Stomach smooth muscle (tissue), 2 donors: ENCODE measurements around the gene TMEM200B.
A peak's percentile ranks its signal among the peaks of the same experiment; 100 is the strongest.
"Not testable (repeated sequence)": the region's sequence is repeated elsewhere in the genome, so short reads cannot be mapped to it uniquely, and the experiment has no call there.

Experiments
- H3K27ac ChIP-seq: one replicate; pipeline ENCODE4 v1.7.0; 2013; ENCODE audit warnings: mild to moderate bottlenecking, low read length, inconsistent platforms
- H3K27me3 ChIP-seq, 2 donors: one replicate each; pipeline ENCODE4 v1.7.0; 2013; ENCODE audit warnings: low read length in 2 of 2; ENCODE audit not compliant: insufficient read depth in 2 of 2, control insufficient read depth in 1 of 2
- H3K36me3 ChIP-seq, 2 donors: one replicate each; pipeline ENCODE4 v1.7.0; 2013; ENCODE audit warnings: low read length in 2 of 2; ENCODE audit not compliant: control insufficient read depth in 2 of 2, insufficient read depth in 2 of 2
- H3K4me1 ChIP-seq: one replicate; pipeline ENCODE4 v1.7.0; 2013; ENCODE audit warnings: low read length; ENCODE audit not compliant: control insufficient read depth, insufficient read depth
- H3K4me3 ChIP-seq, 2 donors: one replicate each; pipeline ENCODE4 v1.7.0; 2013; ENCODE audit warnings: low read length in 2 of 2
- H3K9ac ChIP-seq, 2 donors: one replicate each; pipeline ENCODE4 v1.7.0; 2013; ENCODE audit warnings: low read length in 2 of 2, mild to moderate bottlenecking in 1 of 2
- H3K9me3 ChIP-seq, 2 donors: one replicate each; pipeline ENCODE4 v1.7.0; 2013; ENCODE audit warnings: low read length in 2 of 2; ENCODE audit not compliant: control insufficient read depth in 2 of 2
- donor health status: healthy.
- donor health status: Pancreatic carcinoma.

The TMEM200B gene

GRCh38 chr1:29133861-29134694, 10.4 kb upstream of the TMEM200B start:
- H3K9ac ChIP-seq = no peak overlapping the region
- peak overlapping the region in 1 of 2 donors; percentile 15 for H3K4me3 ChIP-seq

GRCh38 chr1:29131056-29131455, 7.4 kb upstream of the TMEM200B start:
- H3K9ac ChIP-seq, H3K4me3 ChIP-seq, H3K27me3 ChIP-seq, H3K4me1 ChIP-seq, H3K9me3 ChIP-seq, H3K27ac ChIP-seq, H3K36me3 ChIP-seq: not testable (repeated sequence)

More at GRCh38 chr1:29133861-29134694, 10.4 kb upstream of the TMEM200B start:
- Histone ChIP-seq H3K27ac (no peak overlapping the region), H3K36me3 (no peaks in the 10 kb centered on the region), H3K4me1 (no peaks in the 10 kb centered on the region), H3K27me3 (peaks cover 0 to 5% of the 10 kb centered on the region in 2 donors), H3K9me3 (no peaks in the 10 kb centered on the region)

- no peaks in the 10 kb centered on the region for H3K36me3 ChIP-seq
- H3K27ac ChIP-seq = no peak overlapping the region
- no peaks in the 10 kb centered on the region for H3K9me3 ChIP-seq
- H3K9ac ChIP-seq = no peak overlapping the region
- H3K4me3 ChIP-seq = no peak overlapping the region
- H3K27me3 ChIP-seq = peaks cover 0 to 5% of the 10 kb centered on the region in 2 donors
- H3K4me1 ChIP-seq = peaks cover 7% of the 10 kb centered on the region
Observed at GRCh38 chr1:29129916-29130315, 6.2 kb upstream of the TMEM200B start.

- Histone ChIP-seq H3K36me3 (no peaks in the 10 kb centered on the region), H3K27ac (no peak overlapping the region), H3K4me1 (peaks cover 7% of the 10 kb centered on the region), H3K9ac (no peak overlapping the region), H3K9me3 (no peaks in the 10 kb centered on the region), H3K27me3 (peaks cover 0 to 1% of the 10 kb centered on the region in 2 donors), H3K4me3 (no peak overlapping the region)
Observed at GRCh38 chr1:29128739-29129138, 5.0 kb upstream of the TMEM200B start.

GRCh38 chr1:29126198-29126597, 2.5 kb upstream of the TMEM200B start:
- Histone ChIP-seq H3K9ac (no peak overlapping the region), H3K27me3 (no peaks in the 10 kb centered on the region), H3K4me3 (no peak overlapping the region), H3K4me1 (peaks cover 23% of the 10 kb centered on the region), H3K27ac (no peak overlapping the region), H3K9me3 (no peaks in the 10 kb centered on the region), H3K36me3 (no peaks in the 10 kb centered on the region)

GRCh38 chr1:29125788-29126187, 2.1 kb upstream of the TMEM200B start:
- Histone ChIP-seq H3K9ac (peak overlapping the region in 1 of 2 donors; percentile 90), H3K27ac (peak overlapping the region; percentile 93), H3K9me3 (no peaks in the 10 kb centered on the region), H3K36me3 (no peaks in the 10 kb centered on the region), H3K4me1 (peaks cover 27% of the 10 kb centered on the region), H3K4me3 (peak overlapping the region in 1 of 2 donors; percentile 82), H3K27me3 (no peaks in the 10 kb centered on the region)

GRCh38 chr1:29125237-29125641, 1.5 kb upstream of the TMEM200B start:
- H3K27ac ChIP-seq = peak overlapping the region; percentile 93
- no peaks in the 10 kb centered on the region for H3K27me3 ChIP-seq
- H3K4me1 ChIP-seq = peaks cover 27% of the 10 kb centered on the region
- H3K9ac ChIP-seq = peak overlapping the region; percentile 80 to 90
- H3K4me3 ChIP-seq = peak overlapping the region; percentile 58 to 82
- no peaks in the 10 kb centered on the region for H3K36me3 ChIP-seq
- H3K9me3 ChIP-seq = no peaks in the 10 kb centered on the region

- Histone ChIP-seq H3K4me1 (peaks cover 27% of the 10 kb centered on the region), H3K27me3 (no peaks in the 10 kb centered on the region), H3K9ac (peak overlapping the region; percentile 80 to 90), H3K9me3 (no peaks in the 10 kb centered on the region), H3K36me3 (no peaks in the 10 kb centered on the region), H3K27ac (peak overlapping the region; percentile 93), H3K4me3 (peak overlapping the region; percentile 58 to 82)
Observed at GRCh38 chr1:29124366-29125236, 898 bp upstream of the TMEM200B start.

- no peaks in the 10 kb centered on the region for H3K9me3 ChIP-seq
- H3K27me3 ChIP-seq = no peaks in the 10 kb centered on the region
- H3K9ac ChIP-seq = peak overlapping the region; percentile 51 to 73
- H3K27ac ChIP-seq = peak overlapping the region; percentile 80
- no peaks in the 10 kb centered on the region for H3K36me3 ChIP-seq
- H3K4me3 ChIP-seq = peak overlapping the region; percentile 57 to 82
- H3K4me1 ChIP-seq = peaks cover 27% of the 10 kb centered on the region
Observed at GRCh38 chr1:29123053-29123886, 433 bp downstream of the TMEM200B start.

- Histone ChIP-seq H3K27ac (peak overlapping the region; percentile 80), H3K9ac (peak overlapping the region; percentile 51), H3K9me3 (no peaks in the 10 kb centered on the region), H3K4me1 (peaks cover 27% of the 10 kb centered on the region), H3K4me3 (peak overlapping the region; percentile 57 to 82), H3K36me3 (no peaks in the 10 kb centered on the region), H3K27me3 (no peaks in the 10 kb centered on the region)
Observed at GRCh38 chr1:29122682-29123052, 1.0 kb downstream of the TMEM200B start.
